C4-2B (cell line): ENCODE results near the gene HPCAL4.

Experiments
- ZFX ChIP-seq: fragments of 450-650 bp; IDR thresholded peaks from 2 replicates; pipeline ENCODE4 v1.6.1; 2017
- TF ChIP-seq, protein P1 (sequence below): fragments of 450-650 bp; conservative IDR thresholded peaks from 2 replicates; pipeline ENCODE4 v1.5.1; 2017; ENCODE audit warnings: mild to moderate bottlenecking

DNA sequence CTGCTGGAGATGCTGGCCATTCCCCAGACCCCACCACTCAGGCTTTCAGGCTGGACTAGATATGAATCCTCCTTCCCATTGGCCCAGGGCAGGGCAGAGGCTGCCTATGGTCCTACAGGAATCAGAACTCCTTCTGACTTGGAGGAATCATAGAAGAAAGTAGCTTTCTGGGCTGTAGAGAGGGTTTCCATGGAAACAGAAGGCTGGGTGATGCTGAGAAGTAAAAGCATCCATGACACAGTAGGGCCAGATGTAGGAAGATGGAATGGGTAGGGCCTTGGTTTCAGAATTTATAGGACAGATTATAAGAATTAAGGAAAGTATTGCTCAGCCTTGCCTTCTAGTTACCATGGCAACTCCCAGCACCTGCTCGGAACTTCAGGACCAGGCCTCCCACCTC, 28.4 kb downstream of the HPCAL4 start:
- TF ChIP-seq, protein P1, sequence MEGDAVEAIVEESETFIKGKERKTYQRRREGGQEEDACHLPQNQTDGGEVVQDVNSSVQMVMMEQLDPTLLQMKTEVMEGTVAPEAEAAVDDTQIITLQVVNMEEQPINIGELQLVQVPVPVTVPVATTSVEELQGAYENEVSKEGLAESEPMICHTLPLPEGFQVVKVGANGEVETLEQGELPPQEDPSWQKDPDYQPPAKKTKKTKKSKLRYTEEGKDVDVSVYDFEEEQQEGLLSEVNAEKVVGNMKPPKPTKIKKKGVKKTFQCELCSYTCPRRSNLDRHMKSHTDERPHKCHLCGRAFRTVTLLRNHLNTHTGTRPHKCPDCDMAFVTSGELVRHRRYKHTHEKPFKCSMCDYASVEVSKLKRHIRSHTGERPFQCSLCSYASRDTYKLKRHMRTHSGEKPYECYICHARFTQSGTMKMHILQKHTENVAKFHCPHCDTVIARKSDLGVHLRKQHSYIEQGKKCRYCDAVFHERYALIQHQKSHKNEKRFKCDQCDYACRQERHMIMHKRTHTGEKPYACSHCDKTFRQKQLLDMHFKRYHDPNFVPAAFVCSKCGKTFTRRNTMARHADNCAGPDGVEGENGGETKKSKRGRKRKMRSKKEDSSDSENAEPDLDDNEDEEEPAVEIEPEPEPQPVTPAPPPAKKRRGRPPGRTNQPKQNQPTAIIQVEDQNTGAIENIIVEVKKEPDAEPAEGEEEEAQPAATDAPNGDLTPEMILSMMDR: no peak
- no peak for TF ChIP-seq ZFX
